NCI-H446 (cell line): Measurements from ENCODE around the gene AFAP1.

Experiments used
- DNase-seq, 2 experiments: peaks; one replicate each; lab custom pipeline; 2025; lab: John Stamatoyannopoulos, UW

The AFAP1 gene

DNA sequence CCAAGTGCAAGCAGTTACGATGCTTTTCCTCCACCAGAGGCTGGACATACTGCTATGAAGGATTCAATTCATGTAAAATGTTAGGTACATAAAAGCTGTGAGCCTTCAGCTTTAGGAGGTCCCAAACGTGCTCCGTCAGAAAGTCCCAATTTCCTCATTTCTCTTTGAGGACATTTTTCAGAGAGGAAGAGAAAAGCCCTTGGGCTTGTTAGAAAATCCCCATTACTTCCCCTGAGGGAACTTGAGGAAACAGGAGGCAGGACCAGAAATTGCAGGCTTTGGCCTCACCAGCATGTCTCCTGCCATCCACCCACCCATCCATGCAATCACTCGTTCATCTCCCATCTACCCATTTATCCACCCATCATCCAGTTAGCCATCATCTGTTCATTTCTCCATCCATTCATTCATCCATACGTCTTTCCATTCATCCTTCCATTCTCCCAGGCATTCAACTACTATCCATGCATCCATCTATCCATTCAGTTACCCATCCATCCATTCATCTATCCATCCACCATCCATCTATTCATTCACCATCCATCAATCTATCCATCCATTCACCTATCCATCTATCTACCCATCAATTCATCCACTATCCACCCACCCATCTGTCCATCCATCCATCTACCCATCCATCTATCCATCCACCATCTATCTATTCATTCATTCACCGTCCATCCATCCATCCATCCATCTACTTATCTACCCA, 223.5 kb downstream of the AFAP1 start:
- DNase-seq: no peak

DNA sequence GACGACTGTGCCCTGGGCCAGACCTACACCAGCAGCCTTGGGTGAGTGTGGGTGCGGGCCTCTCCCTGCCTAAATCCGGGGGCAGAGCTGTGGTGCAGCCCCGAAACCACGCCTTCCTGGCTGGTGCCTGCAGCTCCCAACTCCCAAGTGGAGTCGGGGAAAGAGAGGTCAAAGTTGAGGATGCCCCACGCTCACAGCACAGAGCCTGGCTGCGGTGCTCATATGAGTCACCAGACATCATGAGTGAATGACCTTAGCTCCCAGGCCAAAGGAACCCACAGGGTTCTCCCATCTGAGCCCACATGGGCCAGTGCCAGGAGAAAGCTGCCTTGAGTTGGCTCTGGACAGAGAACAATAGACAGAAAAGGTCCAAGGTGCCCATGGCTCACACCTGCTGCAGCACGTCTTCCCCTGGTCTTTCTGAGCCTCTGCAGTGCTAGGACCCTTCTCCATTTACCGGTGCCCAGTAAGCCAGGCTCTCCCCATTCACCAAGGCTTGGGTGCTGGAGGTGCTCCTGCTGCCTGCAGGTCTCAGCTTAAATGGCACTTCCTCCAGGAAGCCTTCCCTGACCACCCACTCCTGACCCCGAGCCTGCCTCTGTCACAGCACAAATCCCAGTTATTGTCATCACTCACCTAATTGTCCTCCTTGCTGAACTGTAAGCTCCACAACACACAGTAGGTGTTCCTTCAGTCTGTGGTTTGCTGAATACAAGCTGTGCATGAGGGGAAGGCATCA, 224.2 kb downstream of the AFAP1 start:
- DNase-seq: no peak

DNA sequence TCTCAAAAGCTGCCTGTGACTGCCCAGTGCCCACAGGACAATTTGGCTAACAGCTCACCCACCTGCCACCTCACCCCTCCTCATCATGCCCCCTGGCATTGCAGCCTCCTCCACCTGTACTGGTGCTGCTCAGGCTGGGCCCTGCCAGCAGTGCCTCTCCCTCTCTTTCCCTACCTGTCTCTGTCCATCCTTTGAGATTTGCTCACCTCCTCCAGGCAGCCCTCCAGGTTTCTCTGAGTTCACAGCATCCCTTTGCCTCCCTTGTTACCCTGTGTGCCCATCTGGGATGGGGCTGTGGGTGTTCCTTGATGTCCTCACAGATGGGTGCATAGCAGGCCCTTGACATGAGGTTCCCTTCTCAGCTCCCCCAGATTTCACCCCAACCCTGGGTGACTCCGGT, 224.9 kb downstream of the AFAP1 start:
- no peak for DNase-seq

DNA sequence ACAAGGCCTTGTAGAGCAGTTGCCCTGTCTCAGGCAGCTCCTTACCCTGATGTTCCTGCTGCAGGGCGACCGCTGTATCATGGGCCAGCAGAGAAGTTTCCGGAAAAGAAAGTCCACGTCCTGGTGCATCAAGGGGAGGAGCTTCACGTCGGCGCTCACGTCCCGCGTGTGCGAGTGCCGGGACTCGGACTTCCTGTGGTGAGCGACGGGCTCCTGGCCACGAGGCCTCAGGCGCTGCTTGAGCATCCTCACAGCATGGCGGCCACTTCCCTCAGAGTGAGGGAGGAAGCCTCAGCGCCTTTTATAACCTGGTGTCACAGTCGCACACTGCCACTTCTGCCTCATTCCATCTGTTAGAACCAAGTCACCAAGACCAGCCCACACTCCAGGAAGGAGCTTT, 225.5 kb downstream of the AFAP1 start:
- no peak for DNase-seq

DNA sequence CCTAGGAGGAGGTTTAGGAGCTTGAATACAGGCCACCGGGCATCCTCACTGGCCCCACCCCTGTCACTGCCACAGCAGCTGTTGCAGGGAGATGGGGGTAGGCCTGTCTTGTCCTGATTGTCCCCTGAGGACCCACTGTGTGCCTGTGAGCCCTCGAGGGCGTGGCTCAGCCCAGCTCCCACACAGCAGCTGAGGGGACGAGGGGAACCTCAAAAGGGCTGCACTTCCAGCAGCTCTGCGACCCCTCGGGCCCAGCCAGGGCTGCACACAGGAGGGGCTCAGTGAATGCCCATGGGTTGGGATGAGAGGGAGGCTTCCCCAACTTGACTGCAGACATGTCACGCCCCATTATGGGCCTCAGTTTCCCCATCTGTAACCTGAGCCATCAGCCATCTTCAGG, 225.9 kb downstream of the AFAP1 start:
- no peak for DNase-seq

DNA sequence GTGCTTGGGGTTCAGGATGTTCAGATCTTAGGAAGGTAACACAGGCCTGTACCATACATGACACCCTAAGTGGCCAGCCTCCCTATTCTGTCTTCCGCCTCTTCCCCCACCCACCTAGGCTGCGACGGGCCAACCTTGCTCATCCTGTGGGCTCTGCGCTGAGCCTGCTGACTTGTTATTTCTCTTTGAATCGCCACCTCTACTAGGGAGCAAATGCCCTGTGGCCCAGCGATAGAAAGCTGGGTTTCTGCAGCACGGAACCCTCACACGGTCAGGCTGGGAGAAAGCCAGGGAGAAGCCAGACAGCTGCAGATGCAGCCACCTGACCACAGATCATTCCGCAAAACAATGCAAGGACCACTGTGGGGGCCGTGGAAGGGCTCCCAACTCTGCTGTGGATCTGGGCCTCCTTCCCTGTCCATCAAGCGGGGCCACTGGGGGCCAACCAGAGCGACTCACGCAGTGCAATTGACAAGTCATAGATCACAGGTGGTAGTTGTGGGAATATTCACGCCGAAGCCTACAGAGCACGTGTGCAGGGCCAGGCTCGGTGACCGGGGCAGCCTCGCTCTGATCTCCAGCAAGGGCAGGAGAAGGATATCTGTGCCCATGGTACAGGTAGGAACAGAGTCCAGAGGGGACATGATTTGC, 227.5 kb downstream of the AFAP1 start:
- no peak for DNase-seq

DNA sequence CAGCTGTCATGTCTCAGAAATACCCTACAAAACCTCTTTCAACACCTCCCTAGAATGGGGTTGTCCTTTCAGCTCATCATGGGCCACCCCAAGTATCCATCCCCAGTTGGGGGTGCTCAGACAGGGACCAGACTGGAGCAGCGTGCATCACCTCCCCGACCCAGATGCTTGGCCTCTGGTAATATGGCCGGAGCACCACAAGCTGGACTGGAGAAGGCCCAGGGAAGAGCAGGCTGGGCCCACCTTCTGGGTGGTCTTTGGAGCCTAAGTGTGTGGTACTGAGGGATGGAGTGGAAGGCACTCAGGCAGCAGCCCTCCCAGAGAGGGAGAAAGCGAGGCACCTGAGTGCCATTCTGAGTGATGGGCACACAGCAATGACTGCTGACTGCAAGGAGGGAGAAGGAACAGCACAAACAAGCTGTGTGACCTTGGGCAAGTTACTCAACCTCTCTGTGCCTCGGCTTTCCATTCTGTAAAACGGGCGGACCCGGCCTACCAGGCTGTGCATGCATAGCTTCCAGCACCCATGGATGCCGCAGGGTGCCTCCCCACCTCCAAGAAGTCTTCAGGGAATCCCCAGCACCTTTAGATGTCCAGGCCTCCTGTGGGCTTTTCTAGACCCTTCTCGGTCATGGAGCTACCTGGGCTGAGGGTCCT, 228.2 kb downstream of the AFAP1 start:
- DNase-seq: no peak

DNA sequence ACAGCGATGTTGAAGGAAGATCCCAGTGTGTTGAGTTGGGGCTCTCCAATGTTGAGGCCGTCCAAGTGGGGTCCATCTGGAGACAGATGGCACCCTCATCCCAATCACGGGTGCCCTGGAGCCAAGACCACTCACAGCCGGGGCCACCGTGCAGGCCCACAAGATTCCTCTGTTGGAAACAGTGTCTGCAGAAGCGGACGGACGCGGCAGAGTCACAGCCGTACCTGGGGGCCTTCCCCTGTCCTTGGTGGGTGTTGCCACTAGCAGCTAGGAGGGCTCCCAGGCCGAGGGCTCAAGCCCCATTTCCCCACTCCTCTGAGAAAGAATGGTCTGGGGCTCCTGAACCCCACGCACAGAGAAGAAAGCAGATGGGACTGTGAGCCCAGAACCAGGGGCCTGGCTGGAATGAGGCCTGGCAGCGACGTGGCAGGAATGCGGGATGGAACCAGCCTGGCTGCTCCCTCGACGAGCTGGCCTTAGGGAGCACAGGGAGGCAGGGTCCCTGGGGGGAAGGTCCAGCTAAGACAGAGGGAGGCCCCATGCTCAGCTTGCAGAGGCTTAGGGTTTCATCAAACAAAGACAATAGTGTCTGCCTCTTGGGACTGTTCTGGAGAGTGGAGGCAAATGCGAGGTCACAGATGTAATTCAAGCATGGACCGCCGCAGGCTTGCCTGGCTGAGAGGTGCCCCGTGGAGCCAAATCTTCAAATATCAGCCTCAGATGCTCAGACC, 228.9 kb downstream of the AFAP1 start:
- no peak for DNase-seq

DNA sequence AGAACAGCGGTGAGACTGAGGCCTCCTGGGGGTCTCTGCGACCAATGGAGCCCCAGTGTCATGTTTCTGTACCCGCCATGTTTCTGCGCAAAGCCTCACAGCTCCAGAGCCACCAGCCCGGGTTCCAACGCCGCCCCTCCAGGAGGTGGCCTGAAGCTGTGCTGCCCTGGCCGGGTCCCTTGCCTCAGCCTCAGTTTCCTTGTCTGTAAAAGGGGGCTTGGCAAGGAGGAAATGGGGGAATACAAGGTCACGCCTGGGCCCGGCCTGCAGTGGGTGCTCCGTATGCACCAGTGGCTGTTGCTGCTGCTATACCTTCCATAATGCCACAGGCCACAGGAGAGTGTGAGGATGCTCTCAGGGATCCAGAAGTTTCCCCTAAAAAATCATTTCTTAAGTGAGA, 229.5 kb downstream of the AFAP1 start:
- DNase-seq: no peak

DNA sequence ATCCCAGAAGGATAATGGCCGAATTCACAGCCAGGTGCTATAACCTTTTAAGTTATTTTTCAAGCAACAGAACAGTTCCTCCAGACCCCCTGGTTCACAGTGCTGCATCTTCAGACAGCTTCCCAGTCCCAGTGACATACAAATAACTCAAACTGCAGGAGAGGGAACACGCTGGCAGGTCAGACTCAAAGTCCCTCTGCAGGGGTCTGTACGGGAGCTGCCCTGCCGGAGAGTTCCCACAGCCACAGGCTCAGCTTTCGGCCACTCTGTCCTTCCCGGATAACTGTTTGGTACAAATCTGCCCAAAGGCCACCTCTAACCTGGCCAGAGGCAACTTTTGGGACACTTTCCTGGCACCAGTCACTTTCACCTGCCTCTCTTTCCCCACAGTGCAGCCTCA, 230.2 kb downstream of the AFAP1 start:
- no peak for DNase-seq

DNA sequence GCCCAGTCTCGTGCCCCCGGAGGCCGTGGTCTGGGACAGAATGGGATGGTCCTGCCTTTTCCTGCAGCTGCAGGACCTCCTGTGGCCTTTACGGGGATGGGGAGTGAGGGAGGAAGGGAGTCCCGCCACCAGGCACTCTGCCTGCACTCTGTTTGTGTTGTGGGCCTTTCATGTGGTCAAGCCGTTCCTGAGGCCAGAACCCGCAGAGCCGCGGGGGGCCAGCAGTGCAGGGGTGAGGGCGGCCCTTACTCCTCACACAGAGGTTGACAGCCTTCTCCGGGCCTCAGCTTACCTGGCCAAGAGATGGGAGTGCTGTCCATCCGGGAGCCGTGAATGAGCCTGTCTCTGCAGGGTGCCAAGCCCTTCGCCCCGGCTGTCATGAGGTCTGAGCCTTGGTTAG, 230.7 kb downstream of the AFAP1 start:
- no peak for DNase-seq
